Gastroesophageal sphincter (tissue), 4 donors: ENCODE results near the gene MEF2D. TPM values are rescaled to one million over a fixed set of nuclear protein-coding genes. Genes with fewer than 3 reads are reported as not detected.

Experiments used
- ATAC-seq: fragments of 150-250 bp; one replicate; pipeline ENCODE4 v1.9.1; 2016; ENCODE audit warnings: mild to moderate bottlenecking, moderate library complexity
- H3K27ac ChIP-seq, 4 donors: fragments of 200-600 bp; sonication (generic) in 3 of 4; 1 replicate in 3 of 4; 2 replicates in 1 of 4; pipeline ENCODE4 v1.5.1; 2016 to 2019
- H3K27me3 ChIP-seq: fragments of 200-600 bp; sonication (generic); one replicate; pipeline ENCODE4 v1.5.1; 2019
- H3K36me3 ChIP-seq, 2 donors: fragments of 200-600 bp; sonication (generic); one replicate each; pipeline ENCODE4 v1.5.1; 2019; ENCODE audit warnings: control low read depth in 1 of 2
- H3K4me1 ChIP-seq, 3 donors: fragments of 200-600 bp; sonication (generic); 1 replicate in 2 of 3; 2 replicates in 1 of 3; pipeline ENCODE4 v1.5.1; 2016 to 2019; ENCODE audit warnings: control low read depth in 2 of 3
- H3K4me3 ChIP-seq, 2 donors: fragments of 200-600 bp; sonication (generic); one replicate each; pipeline ENCODE4 v1.5.1; 2019; ENCODE audit warnings: mild to moderate bottlenecking in 1 of 2, moderate library complexity in 1 of 2
- H3K9me3 ChIP-seq, 3 donors: fragments of 200-600 bp; sonication (generic); one replicate each; pipeline ENCODE4 v1.5.1; 2017 to 2019; ENCODE audit warnings: control low read depth in 2 of 3
- CTCF ChIP-seq, 4 experiments: fragments of 200-600 bp in 2 of 4; fragments of 450-650 bp in 2 of 4; sonication (generic) in 1 of 4; IDR thresholded peaks; one replicate each; pipeline ENCODE4 v1.5.1; 2017 to 2019; ENCODE audit warnings: antibody characterized with exemption in 4 of 4, mild to moderate bottlenecking in 2 of 4, moderate library complexity in 2 of 4
- EP300 ChIP-seq: sonication (generic); formaldehyde crosslinking; IDR thresholded peaks from one replicate; pipeline ENCODE4 v1.6.1; 2017; ENCODE audit warnings: antibody characterized with exemption, mild to moderate bottlenecking
- POLR2A ChIP-seq, 2 donors: fragments of 450-650 bp; IDR thresholded peaks; one replicate each; pipeline ENCODE4 v1.6.1; 2017; ENCODE audit warnings: antibody characterized with exemption in 2 of 2, mild to moderate bottlenecking in 2 of 2, moderate library complexity in 1 of 2
- POLR2AphosphoS5 ChIP-seq: sonication (generic); formaldehyde crosslinking; IDR thresholded peaks from one replicate; pipeline ENCODE4 v1.6.1; 2017; ENCODE audit warnings: antibody characterized with exemption
- WGBS, 2 donors: methylation state at CpG; one replicate each; pipeline ENCODE4 v1.1.5; 2018; ENCODE audit warnings: low coverage in 1 of 2; 5-methylcytosine and 5-hydroxymethylcytosine counted together
- total RNA-seq, 4 donors: library from RNA; depleted of rRNA; stranded (reverse); fragments of >200 nt; gene quantifications; one replicate each; pipeline ENCODE4 v1.1.0, GENCODE V29; 2016

Gene MEF2D
- total RNA-seq, 4 donors from 2014 or later = 49.0 to 94.3 (median 67.1) TPM

GRCh38 chr1:156438278-156438987 lies 62.1 kb downstream of the MEF2D start:
- Histone ChIP-seq H3K27me3 (peaks cover 100% of the 10 kb centered on the region), H3K27ac (no peak overlapping the region), H3K4me3 (no peak overlapping the region), H3K36me3 (no peaks in the 10 kb centered on the region), H3K4me1 (peaks cover 0 to 24% (median 6%) of the 10 kb centered on the region in 3 donors), H3K9me3 (no peaks in the 10 kb centered on the region)
- 34 to 43% methylated on average over 7 of the region's 7 CpGs for WGBS, 2 donors
- no peak for TF ChIP-seq POLR2AphosphoS5
- TF ChIP-seq CTCF (IDR thresholded peaks at IDR 0.05) = no peak
- TF ChIP-seq POLR2A (IDR thresholded peaks at IDR 0.05) = no peak
- TF ChIP-seq EP300 = no peak
- ATAC-seq = no peak

GRCh38 chr1:156437037-156437867 lies 63.3 kb downstream of the MEF2D start:
- H3K27ac ChIP-seq = no peak overlapping the region
- H3K27me3 ChIP-seq = peaks cover 100% of the 10 kb centered on the region
- 27 to 29% methylated on average over 15 to 16 of the region's 19 CpGs for WGBS, 2 donors
- TF ChIP-seq CTCF (IDR thresholded peaks at IDR 0.05) = no peak
- TF ChIP-seq POLR2A (IDR thresholded peaks at IDR 0.05) = no peak
- TF ChIP-seq POLR2AphosphoS5 = no peak
- no peak for TF ChIP-seq EP300
- ATAC-seq = no peak
- H3K4me1 ChIP-seq = peaks cover 0 to 24% (median 6%) of the 10 kb centered on the region in 3 donors
- H3K4me3 ChIP-seq = peak overlapping the region in 1 of 2 donors; percentile 46
- no peaks in the 10 kb centered on the region for H3K9me3 ChIP-seq
- no peaks in the 10 kb centered on the region for H3K36me3 ChIP-seq

- Histone ChIP-seq H3K36me3 (no peaks in the 10 kb centered on the region), H3K9me3 (no peaks in the 10 kb centered on the region), H3K4me3 (peak overlapping the region in 1 of 2 donors; percentile 46), H3K27me3 (peaks cover 100% of the 10 kb centered on the region), H3K27ac (no peak overlapping the region), H3K4me1 (peaks cover 0 to 24% (median 6%) of the 10 kb centered on the region in 3 donors)
- peak; percentile 39 for ATAC-seq
- 0 to 3% methylated on average over 12 to 20 of the region's 77 CpGs for WGBS, 2 donors
- TF ChIP-seq EP300 = no peak
- TF ChIP-seq POLR2AphosphoS5 = no peak
- TF ChIP-seq POLR2A (IDR thresholded peaks at IDR 0.05) = no peak
- no peak for TF ChIP-seq CTCF (IDR thresholded peaks at IDR 0.05)
Measured at GRCh38 chr1:156436141-156437036, 64.2 kb downstream of the MEF2D start.

- Histone ChIP-seq H3K36me3 (no peaks in the 10 kb centered on the region), H3K4me3 (peak overlapping the region in 1 of 2 donors; percentile 46), H3K9me3 (no peaks in the 10 kb centered on the region), H3K4me1 (peaks cover 0 to 24% (median 6%) of the 10 kb centered on the region in 3 donors), H3K27ac (no peak overlapping the region), H3K27me3 (peaks cover 100% of the 10 kb centered on the region)
- TF ChIP-seq EP300 = no peak
- peak in 1 of 4 experiments; percentile 7 for TF ChIP-seq CTCF (IDR thresholded peaks at IDR 0.05)
- no peak for ATAC-seq
- 1 to 4% methylated on average over 14 to 25 of the region's 59 CpGs for WGBS, 2 donors
Measured at GRCh38 chr1:156435545-156436140, 64.9 kb downstream of the MEF2D start.
